ENCODE measurements around the gene CCDC152. TPM values are rescaled to one million over a fixed set of nuclear protein-coding genes. Genes with fewer than 3 reads are reported as not detected.

Gene CCDC152
- total RNA-seq, 1 experiment from 2014 or later = not detected

DNA sequence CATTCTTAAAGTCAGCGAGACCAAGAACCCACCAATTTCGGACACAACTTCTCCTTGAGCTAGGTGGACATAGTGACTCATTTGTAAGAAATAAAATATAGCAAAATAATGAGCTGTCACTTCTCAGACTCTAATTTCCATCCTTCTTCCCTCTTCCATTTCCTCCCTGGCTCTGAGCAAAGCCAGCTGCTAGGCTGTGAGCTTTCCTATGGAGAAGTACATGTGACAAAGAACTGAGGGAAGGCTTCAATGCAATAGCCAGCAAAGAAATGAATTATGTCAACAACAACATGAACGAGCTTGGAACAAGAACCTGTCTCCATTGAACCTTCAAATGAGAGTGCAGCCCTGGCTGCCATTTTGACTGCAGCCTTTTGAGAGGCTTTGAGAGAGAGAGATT is 81.0 kb downstream of the CCDC152 start:
- TF ChIP-seq, protein P1, sequence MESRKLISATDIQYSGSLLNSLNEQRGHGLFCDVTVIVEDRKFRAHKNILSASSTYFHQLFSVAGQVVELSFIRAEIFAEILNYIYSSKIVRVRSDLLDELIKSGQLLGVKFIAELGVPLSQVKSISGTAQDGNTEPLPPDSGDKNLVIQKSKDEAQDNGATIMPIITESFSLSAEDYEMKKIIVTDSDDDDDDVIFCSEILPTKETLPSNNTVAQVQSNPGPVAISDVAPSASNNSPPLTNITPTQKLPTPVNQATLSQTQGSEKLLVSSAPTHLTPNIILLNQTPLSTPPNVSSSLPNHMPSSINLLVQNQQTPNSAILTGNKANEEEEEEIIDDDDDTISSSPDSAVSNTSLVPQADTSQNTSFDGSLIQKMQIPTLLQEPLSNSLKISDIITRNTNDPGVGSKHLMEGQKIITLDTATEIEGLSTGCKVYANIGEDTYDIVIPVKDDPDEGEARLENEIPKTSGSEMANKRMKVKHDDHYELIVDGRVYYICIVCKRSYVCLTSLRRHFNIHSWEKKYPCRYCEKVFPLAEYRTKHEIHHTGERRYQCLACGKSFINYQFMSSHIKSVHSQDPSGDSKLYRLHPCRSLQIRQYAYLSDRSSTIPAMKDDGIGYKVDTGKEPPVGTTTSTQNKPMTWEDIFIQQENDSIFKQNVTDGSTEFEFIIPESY (IDR thresholded peaks at IDR 0.05; ENCODE audit: extremely low read depth, insufficient replicate concordance, low read length) = no peak
- TF ChIP-seq ZFX (IDR thresholded peaks at IDR 0.05) = no peak
- TF ChIP-seq SP1 (IDR thresholded peaks at IDR 0.05; ENCODE audit: low read depth) = no peak
- TF ChIP-seq POLR2A (IDR thresholded peaks at IDR 0.05; ENCODE audit: borderline replicate concordance, extremely low read depth, insufficient read depth, insufficient read length) = no peak
- no peak for TF ChIP-seq RAD21 (IDR thresholded peaks at IDR 0.05; ENCODE audit: low read depth)
- TF ChIP-seq EZH2 (IDR thresholded peaks at IDR 0.05) = no peak
- no peak for TF ChIP-seq EZH2phosphoT487 (IDR thresholded peaks at IDR 0.05; ENCODE audit: borderline replicate concordance)
- TF ChIP-seq FOSL1 (IDR thresholded peaks at IDR 0.05; ENCODE audit: low read depth) = no peak
- no peak for TF ChIP-seq CBX3 (IDR thresholded peaks at IDR 0.05; ENCODE audit: low read depth)
- TF ChIP-seq EGR1 (IDR thresholded peaks at IDR 0.05; ENCODE audit: low read depth) = no peak
- ChIA-PET POLR2A (no interaction called here), CTCF (no interaction called here), RAD21 (ENCODE audit: low non-redundant PET in 1 of 2, low total read pairs in 2 of 2, uncharacterized antibody in 2 of 2, unreplicated experiment in 2 of 2) (no interaction called here)
- Histone ChIP-seq H3K4me3 (replicated peaks in 1 of 2; ENCODE audit: low read depth in 1 of 2, low read length in 2 of 2) (no peak overlapping the region), H3K27me3 (ENCODE audit: insufficient read depth, low read length) (no peaks in the 10 kb centered on the region), H3K9ac (ENCODE audit: low read length) (no peak overlapping the region), H3K27ac (ENCODE audit: low read depth, low read length) (no peak overlapping the region), H4K20me1 (ENCODE audit: insufficient read depth) (no peaks in the 10 kb centered on the region), H3K4me1 (ENCODE audit: control insufficient read depth in 1 of 2, insufficient read depth in 2 of 2, low read length in 2 of 2) (no peaks in the 10 kb centered on the region), H3K79me2 (ENCODE audit: insufficient read depth, low read length) (no peaks in the 10 kb centered on the region), H3K36me3 (ENCODE audit: control insufficient read depth in 1 of 2, insufficient read depth in 2 of 2, low read length in 2 of 2) (no peaks in the 10 kb centered on the region), H3K4me2 (ENCODE audit: low read length) (no peak overlapping the region), H3K9me2 (ENCODE audit: insufficient read depth) (no peaks in the 10 kb centered on the region), H2AFZ (ENCODE audit: low read depth, low read length, poor library complexity, severe bottlenecking) (no peak overlapping the region), H3K9me3 (ENCODE audit: control insufficient read depth in 1 of 2, insufficient read depth in 1 of 2, low read depth in 1 of 2, low read length in 2 of 2) (no peaks in the 10 kb centered on the region)
- intact Hi-C loops (cut with micrococcal nuclease) = no loop called here
- DNase-seq (ENCODE audit: low read depth, low spot score) (no peak), ATAC-seq (no peak)
- BruUV-seq (replicated peaks) = no TSS peak

- Histone ChIP-seq H3K4me2 (ENCODE audit: low read length) (no peak overlapping the region), H4K20me1 (ENCODE audit: insufficient read depth) (no peaks in the 10 kb centered on the region), H3K27ac (ENCODE audit: low read depth, low read length) (no peak overlapping the region), H3K4me3 (replicated peaks in 1 of 2; ENCODE audit: low read depth in 1 of 2, low read length in 2 of 2) (no peak overlapping the region), H3K27me3 (ENCODE audit: insufficient read depth, low read length) (no peaks in the 10 kb centered on the region), H3K9ac (ENCODE audit: low read length) (no peak overlapping the region), H3K36me3 (ENCODE audit: control insufficient read depth in 1 of 2, insufficient read depth in 2 of 2, low read length in 2 of 2) (no peaks in the 10 kb centered on the region), H2AFZ (ENCODE audit: low read depth, low read length, poor library complexity, severe bottlenecking) (no peak overlapping the region), H3K9me2 (ENCODE audit: insufficient read depth) (no peaks in the 10 kb centered on the region), H3K9me3 (ENCODE audit: control insufficient read depth in 1 of 2, insufficient read depth in 1 of 2, low read depth in 1 of 2, low read length in 2 of 2) (no peaks in the 10 kb centered on the region), H3K79me2 (ENCODE audit: insufficient read depth, low read length) (no peaks in the 10 kb centered on the region), H3K4me1 (ENCODE audit: control insufficient read depth in 1 of 2, insufficient read depth in 2 of 2, low read length in 2 of 2) (no peaks in the 10 kb centered on the region)
- CTCF ChIA-PET = no interaction called here
- RAD21 ChIA-PET (ENCODE audit: low non-redundant PET in 1 of 2, low total read pairs in 2 of 2, uncharacterized antibody in 2 of 2, unreplicated experiment in 2 of 2) = no interaction called here
- ATAC-seq (no peak), DNase-seq (ENCODE audit: low read depth, low spot score) (no peak)
- no TSS peak for BruUV-seq (replicated peaks)
- POLR2A ChIA-PET = no interaction called here
- intact Hi-C loops (cut with micrococcal nuclease) = no loop called here
- no peak for TF ChIP-seq RAD21 (IDR thresholded peaks at IDR 0.05; ENCODE audit: low read depth)
- no peak for TF ChIP-seq ATF3 (IDR thresholded peaks at IDR 0.05)
- no peak for TF ChIP-seq CEBPB (IDR thresholded peaks at IDR 0.05; ENCODE audit: low read depth)
- no peak for TF ChIP-seq POLR2A (IDR thresholded peaks at IDR 0.05; ENCODE audit: borderline replicate concordance, extremely low read depth, insufficient read depth, insufficient read length)
- TF ChIP-seq ZFX (IDR thresholded peaks at IDR 0.05) = no peak
- no peak for TF ChIP-seq ZNF274 (IDR thresholded peaks at IDR 0.05; ENCODE audit: low read depth, low read length)
- no peak for TF ChIP-seq POLR2AphosphoS5 (IDR thresholded peaks at IDR 0.05; ENCODE audit: low read depth, low read length)
- TF ChIP-seq EZH2phosphoT487 (IDR thresholded peaks at IDR 0.05; ENCODE audit: borderline replicate concordance) = no peak
- no peak for TF ChIP-seq MAX (IDR thresholded peaks at IDR 0.05)
- TF ChIP-seq SIN3A (IDR thresholded peaks at IDR 0.05; ENCODE audit: low read depth) = no peak
- no peak for TF ChIP-seq ELF1 (IDR thresholded peaks at IDR 0.05; ENCODE audit: borderline replicate concordance, low read depth)
- no peak for TF ChIP-seq JUND (IDR thresholded peaks at IDR 0.05)
Measured at GRCh38 chr5:42839196-42839595, 82.6 kb downstream of the CCDC152 start.
